HCT116 (cell line): ENCODE measurements around the gene GARNL3.

ENCODE experiments used
- POLR2A ChIP-seq: IDR thresholded peaks from 2 replicates; pipeline ENCODE4 v1.7.0; 2011; ENCODE audit warnings: borderline replicate concordance; ENCODE audit not compliant: insufficient read depth, insufficient read length; ENCODE audit errors: extremely low read depth
- TF ChIP-seq, protein P1 (sequence below), 3 experiments: fragments of 200-600 bp in 1 of 3; sonication (generic) in 1 of 3; IDR thresholded peaks in 2 of 3; conservative IDR thresholded peaks in 1 of 3; 2 replicates each; pipeline ENCODE4 v1.5.1; 2012 to 2017; ENCODE audit warnings: low read depth in 2 of 3, low read length in 2 of 3, antibody characterized with exemption in 1 of 3, borderline replicate concordance in 1 of 3, control low read depth in 1 of 3, mild to moderate bottlenecking in 1 of 3, mixed read lengths in 1 of 3, mixed run types in 1 of 3, moderate library complexity in 1 of 3; ENCODE audit not compliant: insufficient read depth in 1 of 3
- TF ChIP-seq, protein P2 (sequence below): IDR thresholded peaks from 2 replicates; pipeline ENCODE4 v1.6.1; 2011; ENCODE audit warnings: mild to moderate bottlenecking, low read length, moderate library complexity; ENCODE audit not compliant: insufficient replicate concordance; ENCODE audit errors: extremely low read depth

DNA sequence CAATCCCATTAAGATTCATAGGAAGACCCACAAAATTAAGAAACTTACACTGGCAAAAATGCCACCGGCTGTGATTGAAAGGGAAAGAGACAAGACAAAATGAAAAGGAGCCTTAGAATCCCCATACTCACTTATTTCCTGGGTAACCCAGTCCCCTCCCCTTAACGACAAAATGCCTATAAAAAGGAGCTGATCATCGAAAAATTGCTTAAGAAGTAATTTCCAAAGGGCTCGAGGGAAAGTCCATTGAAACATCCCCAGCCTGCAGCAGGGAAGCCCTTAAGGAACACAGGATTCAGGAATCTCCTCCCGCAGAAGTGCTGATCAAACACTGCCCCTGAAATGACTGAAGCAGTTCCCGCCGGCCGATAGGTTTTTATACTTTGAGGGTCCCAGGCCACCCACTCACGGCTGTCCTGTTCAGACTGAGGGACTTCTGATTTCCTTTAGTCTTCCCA lies 158.9 kb downstream of the GARNL3 start:
- TF ChIP-seq, protein P1, sequence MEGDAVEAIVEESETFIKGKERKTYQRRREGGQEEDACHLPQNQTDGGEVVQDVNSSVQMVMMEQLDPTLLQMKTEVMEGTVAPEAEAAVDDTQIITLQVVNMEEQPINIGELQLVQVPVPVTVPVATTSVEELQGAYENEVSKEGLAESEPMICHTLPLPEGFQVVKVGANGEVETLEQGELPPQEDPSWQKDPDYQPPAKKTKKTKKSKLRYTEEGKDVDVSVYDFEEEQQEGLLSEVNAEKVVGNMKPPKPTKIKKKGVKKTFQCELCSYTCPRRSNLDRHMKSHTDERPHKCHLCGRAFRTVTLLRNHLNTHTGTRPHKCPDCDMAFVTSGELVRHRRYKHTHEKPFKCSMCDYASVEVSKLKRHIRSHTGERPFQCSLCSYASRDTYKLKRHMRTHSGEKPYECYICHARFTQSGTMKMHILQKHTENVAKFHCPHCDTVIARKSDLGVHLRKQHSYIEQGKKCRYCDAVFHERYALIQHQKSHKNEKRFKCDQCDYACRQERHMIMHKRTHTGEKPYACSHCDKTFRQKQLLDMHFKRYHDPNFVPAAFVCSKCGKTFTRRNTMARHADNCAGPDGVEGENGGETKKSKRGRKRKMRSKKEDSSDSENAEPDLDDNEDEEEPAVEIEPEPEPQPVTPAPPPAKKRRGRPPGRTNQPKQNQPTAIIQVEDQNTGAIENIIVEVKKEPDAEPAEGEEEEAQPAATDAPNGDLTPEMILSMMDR (IDR thresholded peaks at IDR 0.05 in 2 of 3, conservative IDR thresholded peaks at IDR 0.05 in 1 of 3; ENCODE audit: borderline replicate concordance in 1 of 3, insufficient read depth in 1 of 3, low read depth in 2 of 3, low read length in 2 of 3), result no peak
- TF ChIP-seq, protein P2, sequence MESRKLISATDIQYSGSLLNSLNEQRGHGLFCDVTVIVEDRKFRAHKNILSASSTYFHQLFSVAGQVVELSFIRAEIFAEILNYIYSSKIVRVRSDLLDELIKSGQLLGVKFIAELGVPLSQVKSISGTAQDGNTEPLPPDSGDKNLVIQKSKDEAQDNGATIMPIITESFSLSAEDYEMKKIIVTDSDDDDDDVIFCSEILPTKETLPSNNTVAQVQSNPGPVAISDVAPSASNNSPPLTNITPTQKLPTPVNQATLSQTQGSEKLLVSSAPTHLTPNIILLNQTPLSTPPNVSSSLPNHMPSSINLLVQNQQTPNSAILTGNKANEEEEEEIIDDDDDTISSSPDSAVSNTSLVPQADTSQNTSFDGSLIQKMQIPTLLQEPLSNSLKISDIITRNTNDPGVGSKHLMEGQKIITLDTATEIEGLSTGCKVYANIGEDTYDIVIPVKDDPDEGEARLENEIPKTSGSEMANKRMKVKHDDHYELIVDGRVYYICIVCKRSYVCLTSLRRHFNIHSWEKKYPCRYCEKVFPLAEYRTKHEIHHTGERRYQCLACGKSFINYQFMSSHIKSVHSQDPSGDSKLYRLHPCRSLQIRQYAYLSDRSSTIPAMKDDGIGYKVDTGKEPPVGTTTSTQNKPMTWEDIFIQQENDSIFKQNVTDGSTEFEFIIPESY, result no peak
- TF ChIP-seq POLR2A, result no peak
